NCI-H128 (cell line): ENCODE measurements around the gene SLC35E3.
"Not testable (repeated sequence)": the region's sequence is repeated elsewhere in the genome, so short reads cannot be mapped to it uniquely, and the experiment has no call there.

Source experiments
- DNase-seq: peaks from one replicate; lab custom pipeline; 2025; ENCODE audit not compliant: unreplicated experiment; lab: John Stamatoyannopoulos, UW

The SLC35E3 gene

GRCh38 chr12:68811573-68811972 is 65.6 kb downstream of the SLC35E3 start:
- DNase-seq = not testable (repeated sequence)

GRCh38 chr12:68812553-68813241 is 66.7 kb downstream of the SLC35E3 start:
- no peak for DNase-seq

- no peak for DNase-seq
Observed at GRCh38 chr12:68813242-68813593, 67.2 kb downstream of the SLC35E3 start.

GRCh38 chr12:68814490-68815231 is 68.7 kb downstream of the SLC35E3 start:
- no peak for DNase-seq

- no peak for DNase-seq
Observed at GRCh38 chr12:68815232-68815927, 69.4 kb downstream of the SLC35E3 start.

- DNase-seq = no peak
Observed at GRCh38 chr12:68815928-68816800, 70.2 kb downstream of the SLC35E3 start.

- not testable (repeated sequence) for DNase-seq
Observed at GRCh38 chr12:68819481-68819880, 73.5 kb downstream of the SLC35E3 start.

- no peak for DNase-seq
Observed at GRCh38 chr12:68821357-68822188, 75.6 kb downstream of the SLC35E3 start.

GRCh38 chr12:68823696-68824095 is 77.7 kb downstream of the SLC35E3 start:
- no peak for DNase-seq

GRCh38 chr12:68824131-68824530 is 78.2 kb downstream of the SLC35E3 start:
- DNase-seq = no peak

- no peak for DNase-seq
Observed at GRCh38 chr12:68824597-68825250, 78.7 kb downstream of the SLC35E3 start.

- no peak for DNase-seq
Observed at GRCh38 chr12:68825569-68826217, 79.7 kb downstream of the SLC35E3 start.

GRCh38 chr12:68827895-68828671 is 82.1 kb downstream of the SLC35E3 start:
- no peak for DNase-seq

GRCh38 chr12:68828672-68829068 is 82.7 kb downstream of the SLC35E3 start:
- DNase-seq = no peak
